Left hindlimb (tissue), 1 donor: ENCODE measurements around the gene DNAJC27.

Experiments
- DNase-seq: peaks from one replicate; pipeline ENCODE4 v3.0.0-alpha.2; 2018

The DNAJC27 gene

GRCh38 chr2:24899361-24899910 is 72.3 kb downstream of the DNAJC27 start:
- DNase-seq = no peak

- DNase-seq = no peak
These were observed 73.3 kb downstream of the DNAJC27 start for GRCh38 chr2:24898122-24899109.

GRCh38 chr2:24894750-24895149 is 77.0 kb downstream of the DNAJC27 start:
- no peak for DNase-seq

GRCh38 chr2:24893934-24894333 is 77.8 kb downstream of the DNAJC27 start:
- no peak for DNase-seq
